Naive B cell (primary cell): Measurements from ENCODE around the gene TOB1. TPM values are rescaled to one million over a fixed set of nuclear protein-coding genes. Genes with fewer than 3 reads are reported as not detected.

Experiments used
- ATAC-seq, 2 donors: fragments of 150-1000 bp; cut with Tn5 transposase; 2 replicates each; pipeline ENCODE4 v1.10.0; 2021; ENCODE audit warnings: low read depth in 2 of 2, mild to moderate bottlenecking in 2 of 2, moderate library complexity in 2 of 2
- DNase-seq: peaks from one replicate; pipeline ENCODE4 v3.0.0; 2022
- H3K27ac Mint-ChIP-seq, 6 donors: one replicate each; pipeline ENCODE4 v1.8.0; 2020 to 2022; ENCODE audit warnings: mild to moderate bottlenecking in 6 of 6, mixed read lengths in 6 of 6, moderate library complexity in 5 of 6, inconsistent platforms in 2 of 6
- H3K27me3 Mint-ChIP-seq, 3 donors: one replicate each; pipeline ENCODE4 v1.8.0; 2021 to 2022; ENCODE audit warnings: mixed read lengths in 3 of 3, mild to moderate bottlenecking in 1 of 3
- H3K36me3 Mint-ChIP-seq, 2 donors: one replicate each; pipeline ENCODE4 v1.8.0; 2020 to 2022; ENCODE audit warnings: mixed read lengths in 2 of 2, inconsistent platforms in 1 of 2, mild to moderate bottlenecking in 1 of 2
- H3K4me1 Mint-ChIP-seq, 3 donors: one replicate each; pipeline ENCODE4 v1.8.0; 2020 to 2022; ENCODE audit warnings: mixed read lengths in 3 of 3, inconsistent platforms in 1 of 3, mild to moderate bottlenecking in 1 of 3, moderate library complexity in 1 of 3
- H3K4me3 Mint-ChIP-seq, 8 donors: one replicate each; pipeline ENCODE4 v1.8.0; 2020 to 2022; ENCODE audit warnings: mild to moderate bottlenecking in 8 of 8, mixed read lengths in 8 of 8, moderate library complexity in 8 of 8, inconsistent platforms in 2 of 8
- H3K9me3 Mint-ChIP-seq, 7 donors: one replicate each; pipeline ENCODE4 v1.8.0; 2020 to 2022; ENCODE audit warnings: mixed read lengths in 7 of 7, mild to moderate bottlenecking in 5 of 7, inconsistent platforms in 2 of 7, moderate library complexity in 1 of 7
- polyA plus RNA-seq, 6 donors: library from polyadenylated mRNA; unstranded; fragments of 300-500 nt; fragmentation: Illumina TruSeq; gene quantifications; one replicate each; pipeline ENCODE4 v1.2.3, GENCODE V29; 2021; ENCODE audit warnings: low read depth in 6 of 6

TOB1 gene
- polyA plus RNA-seq, 6 donors from 2014 or later: 1.9 to 14.2 (median 9.3) TPM

GRCh38 chr17:50843150-50843905 is 22.8 kb downstream of the TOB1 start:
- Mint-ChIP-seq H3K4me3 (no peak overlapping the region), H3K27ac (no peak overlapping the region), H3K36me3 (peaks cover 0 to 2% of the 10 kb centered on the region in 2 donors), H3K27me3 (peaks cover 0 to 7% (median 0%) of the 10 kb centered on the region in 3 donors), H3K4me1 (peaks cover 0 to 4% (median 0%) of the 10 kb centered on the region in 3 donors), H3K9me3 (peaks cover 0 to 7% (median 1%) of the 10 kb centered on the region in 7 donors)
- no peak for ATAC-seq
- no peak for DNase-seq

DNA sequence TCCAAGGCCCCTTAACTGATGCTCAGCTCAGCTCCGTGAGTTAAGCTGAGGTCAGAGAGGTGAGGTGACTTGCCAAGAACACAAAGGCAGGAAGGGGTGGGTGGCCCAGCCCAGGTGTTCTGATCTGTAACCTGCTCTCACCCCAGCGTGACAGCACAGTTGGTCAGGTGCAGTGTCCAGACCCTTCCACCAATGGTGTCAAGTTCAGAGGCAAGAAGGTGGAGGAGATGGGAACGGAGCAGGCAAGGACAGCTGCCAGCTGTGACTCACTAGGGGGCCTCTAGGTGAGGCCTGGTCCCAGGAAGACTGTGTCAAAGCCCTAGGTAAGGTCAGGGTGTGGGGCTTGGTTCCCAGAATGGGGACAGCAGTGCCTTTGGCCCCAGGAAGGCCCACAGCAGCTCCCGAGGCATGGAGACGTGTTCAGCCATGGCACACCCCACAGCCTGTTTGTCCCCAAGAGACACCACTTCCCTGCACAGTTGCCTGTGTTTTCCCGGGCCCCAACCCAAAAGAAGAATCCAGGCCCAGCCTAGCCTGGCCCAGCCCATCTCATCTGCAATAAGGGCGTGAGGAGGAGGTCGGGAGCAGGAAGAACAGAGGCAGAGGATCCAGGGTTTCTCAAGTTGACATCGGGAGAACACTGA is 23.5 kb downstream of the TOB1 start:
- no peaks in the 10 kb centered on the region for H3K36me3 Mint-ChIP-seq
- peaks cover 0 to 4% (median 0%) of the 10 kb centered on the region in 3 donors for H3K4me1 Mint-ChIP-seq
- H3K27ac Mint-ChIP-seq: no peak overlapping the region
- peaks cover 0 to under 1% (median 0%) of the 10 kb centered on the region in 7 donors for H3K9me3 Mint-ChIP-seq
- ATAC-seq: no peak
- peaks cover 0 to 7% (median 0%) of the 10 kb centered on the region in 3 donors for H3K27me3 Mint-ChIP-seq
- DNase-seq: no peak
- H3K4me3 Mint-ChIP-seq: no peak overlapping the region

GRCh38 chr17:50841949-50842354 is 24.2 kb downstream of the TOB1 start:
- peaks cover 0 to 4% (median 0%) of the 10 kb centered on the region in 3 donors for H3K4me1 Mint-ChIP-seq
- ATAC-seq (peak in 1 of 2 donors; percentile 41), DNase-seq (no peak)
- H3K36me3 Mint-ChIP-seq: no peaks in the 10 kb centered on the region
- H3K27ac Mint-ChIP-seq: no peak overlapping the region
- no peak overlapping the region for H3K4me3 Mint-ChIP-seq
- no peaks in the 10 kb centered on the region for H3K9me3 Mint-ChIP-seq
- H3K27me3 Mint-ChIP-seq: peaks cover 0 to 7% (median 0%) of the 10 kb centered on the region in 3 donors

DNA sequence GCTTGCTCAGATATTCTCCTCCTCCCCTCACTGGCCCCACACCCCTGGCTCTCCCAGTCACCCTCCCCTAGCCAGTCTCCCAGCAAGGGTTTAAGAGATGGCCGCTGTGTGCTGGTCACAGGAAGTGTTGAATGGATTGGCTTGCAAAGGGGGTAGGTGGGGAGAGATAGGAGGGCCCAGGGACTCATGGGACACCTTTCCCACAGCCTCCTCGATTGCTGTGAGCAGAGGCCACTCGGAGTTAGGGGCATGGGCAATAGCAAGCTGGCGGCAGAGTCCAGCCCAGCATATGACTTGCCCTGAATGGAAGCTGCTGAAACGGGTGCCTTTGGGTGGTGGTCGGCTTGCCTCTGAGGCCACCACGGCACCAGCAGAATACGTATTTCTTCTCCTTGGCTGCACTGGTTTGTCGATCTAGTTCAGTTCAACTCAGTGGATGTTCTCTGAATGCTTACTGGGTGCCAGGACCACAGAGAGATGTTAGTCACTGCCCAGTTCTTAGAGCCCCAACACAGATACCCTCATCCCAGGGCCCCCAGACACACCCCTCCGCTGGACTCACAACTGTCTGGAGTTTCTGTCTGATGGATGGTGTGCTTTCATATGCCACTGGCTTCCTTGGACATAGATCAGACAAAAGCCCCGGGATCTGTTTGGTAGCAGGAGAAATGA is 24.7 kb downstream of the TOB1 start:
- H3K4me3 Mint-ChIP-seq: no peak overlapping the region
- no peaks in the 10 kb centered on the region for H3K9me3 Mint-ChIP-seq
- peaks cover 0 to 7% (median 0%) of the 10 kb centered on the region in 3 donors for H3K27me3 Mint-ChIP-seq
- peak overlapping the region in 2 of 6 donors; percentile 56 to 57 for H3K27ac Mint-ChIP-seq
- ATAC-seq (no peak), DNase-seq (no peak)
- no peaks in the 10 kb centered on the region for H3K36me3 Mint-ChIP-seq
- peaks cover 0 to 4% (median 0%) of the 10 kb centered on the region in 3 donors for H3K4me1 Mint-ChIP-seq

- no peaks in the 10 kb centered on the region for H3K36me3 Mint-ChIP-seq
- H3K27me3 Mint-ChIP-seq: peaks cover 0 to 10% (median 9%) of the 10 kb centered on the region in 3 donors
- peaks cover 0 to 4% (median 0%) of the 10 kb centered on the region in 3 donors for H3K4me1 Mint-ChIP-seq
- no peaks in the 10 kb centered on the region for H3K9me3 Mint-ChIP-seq
- ATAC-seq (no peak), DNase-seq (no peak)
- no peak overlapping the region for H3K4me3 Mint-ChIP-seq
- H3K27ac Mint-ChIP-seq: no peak overlapping the region
These were observed 25.8 kb downstream of the TOB1 start for GRCh38 chr17:50840311-50840851.

DNA sequence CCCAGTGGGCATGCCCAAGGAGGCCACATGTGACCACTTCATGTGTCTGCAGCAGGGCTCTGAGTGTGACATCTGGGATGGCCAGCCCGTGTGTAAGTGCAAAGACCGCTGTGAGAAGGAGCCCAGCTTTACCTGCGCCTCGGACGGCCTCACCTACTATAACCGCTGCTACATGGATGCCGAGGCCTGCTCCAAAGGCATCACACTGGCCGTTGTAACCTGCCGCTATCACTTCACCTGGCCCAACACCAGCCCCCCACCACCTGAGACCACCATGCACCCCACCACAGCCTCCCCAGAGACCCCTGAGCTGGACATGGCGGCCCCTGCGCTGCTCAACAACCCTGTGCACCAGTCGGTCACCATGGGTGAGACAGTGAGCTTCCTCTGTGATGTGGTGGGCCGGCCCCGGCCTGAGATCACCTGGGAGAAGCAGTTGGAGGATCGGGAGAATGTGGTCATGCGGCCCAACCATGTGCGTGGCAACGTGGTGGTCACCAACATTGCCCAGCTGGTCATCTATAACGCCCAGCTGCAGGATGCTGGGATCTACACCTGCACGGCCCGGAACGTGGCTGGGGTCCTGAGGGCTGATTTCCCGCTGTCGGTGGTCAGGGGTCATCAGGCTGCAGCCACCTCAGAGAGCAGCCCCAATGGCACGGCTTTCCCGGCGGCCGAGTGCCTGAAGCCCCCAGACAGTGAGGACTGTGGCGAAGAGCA is 26.4 kb downstream of the TOB1 start:
- H3K9me3 Mint-ChIP-seq: no peaks in the 10 kb centered on the region
- DNase-seq (no peak), ATAC-seq (no peak)
- H3K27ac Mint-ChIP-seq: no peak overlapping the region
- no peaks in the 10 kb centered on the region for H3K36me3 Mint-ChIP-seq
- H3K4me3 Mint-ChIP-seq: no peak overlapping the region
- H3K27me3 Mint-ChIP-seq: peaks cover 2 to 16% (median 11%) of the 10 kb centered on the region in 3 donors
- H3K4me1 Mint-ChIP-seq: peaks cover 0 to 4% (median 0%) of the 10 kb centered on the region in 3 donors

- H3K4me1 Mint-ChIP-seq: peaks cover 0 to 4% (median 0%) of the 10 kb centered on the region in 3 donors
- DNase-seq: no peak
- peaks cover 11 to 30% (median 15%) of the 10 kb centered on the region in 3 donors for H3K27me3 Mint-ChIP-seq
- H3K4me3 Mint-ChIP-seq: no peak overlapping the region
- H3K36me3 Mint-ChIP-seq: no peaks in the 10 kb centered on the region
- H3K9me3 Mint-ChIP-seq: no peaks in the 10 kb centered on the region
- H3K27ac Mint-ChIP-seq: no peak overlapping the region
- no peak for ATAC-seq
These were observed 27.9 kb downstream of the TOB1 start for GRCh38 chr17:50837980-50838954.

DNA sequence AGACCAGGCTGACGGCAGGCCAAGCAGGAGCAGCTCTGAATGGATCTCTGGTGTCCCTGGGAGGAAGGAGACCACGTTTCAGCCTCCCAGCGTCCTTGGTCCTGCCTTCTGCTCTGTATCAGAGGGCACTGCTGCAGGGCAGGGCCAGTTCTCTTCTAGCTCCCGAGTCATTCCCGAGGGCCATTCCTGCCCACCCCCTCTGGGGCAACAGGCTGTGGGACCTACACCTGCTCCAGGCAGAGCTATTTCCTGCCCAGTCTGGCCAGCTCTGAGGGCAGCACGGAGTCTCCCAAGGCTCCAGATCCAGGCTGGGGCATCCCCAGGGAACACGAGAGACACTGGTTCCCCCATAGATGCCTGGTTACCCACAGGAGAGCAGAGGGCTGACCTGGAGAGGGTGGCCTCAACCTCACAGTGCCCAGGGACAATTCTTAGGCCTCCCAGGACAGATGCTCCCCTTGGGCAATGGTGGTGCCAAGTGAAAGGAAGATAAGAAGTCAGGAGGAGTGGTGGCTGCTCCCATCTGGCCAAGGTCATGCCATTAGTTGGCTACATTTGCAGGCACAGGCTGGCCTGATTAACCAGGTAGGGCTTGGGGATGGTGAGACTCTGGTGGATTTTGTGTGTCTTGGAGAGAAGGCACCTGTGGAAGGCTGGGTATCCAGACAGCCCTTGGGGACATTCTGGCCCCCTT is 28.7 kb downstream of the TOB1 start:
- Mint-ChIP-seq H3K9me3 (no peaks in the 10 kb centered on the region), H3K27ac (no peak overlapping the region), H3K4me3 (no peak overlapping the region), H3K36me3 (no peaks in the 10 kb centered on the region), H3K4me1 (peaks cover 0 to 4% (median 0%) of the 10 kb centered on the region in 3 donors), H3K27me3 (peaks cover 11 to 30% (median 18%) of the 10 kb centered on the region in 3 donors)
- DNase-seq: no peak
- no peak for ATAC-seq

- Mint-ChIP-seq H3K27ac (no peak overlapping the region), H3K4me3 (no peak overlapping the region), H3K36me3 (no peaks in the 10 kb centered on the region), H3K9me3 (no peaks in the 10 kb centered on the region), H3K4me1 (peaks cover 0 to 3% (median 0%) of the 10 kb centered on the region in 3 donors), H3K27me3 (peaks cover 11 to 30% (median 22%) of the 10 kb centered on the region in 3 donors)
- no peak for DNase-seq
- ATAC-seq: no peak
These were observed 29.3 kb downstream of the TOB1 start for GRCh38 chr17:50836826-50837225.

GRCh38 chr17:50835301-50836234 is 30.6 kb downstream of the TOB1 start, which contains the start of gene WFIKKN2:
Gene WFIKKN2, plus strand, starts transcription at chr17:50835586. Its CDS starts 352 bp downstream, at chr17:50835938.
- no peaks in the 10 kb centered on the region for H3K36me3 Mint-ChIP-seq
- no peaks in the 10 kb centered on the region for H3K4me1 Mint-ChIP-seq
- no peaks in the 10 kb centered on the region for H3K9me3 Mint-ChIP-seq
- peaks cover 11 to 41% (median 35%) of the 10 kb centered on the region in 3 donors for H3K27me3 Mint-ChIP-seq
- H3K27ac Mint-ChIP-seq: no peak within 1 kb of the TSS
- DNase-seq: no peak
- no peak for ATAC-seq
- no peak within 1 kb of the TSS for H3K4me3 Mint-ChIP-seq
